Fibroblast of skin of abdomen (primary cell): ENCODE results near the gene AGMO.

Experiments
- DNase-seq: peaks from one replicate; pipeline ENCODE4 v3.0.0-alpha.2; 2013

The AGMO gene

GRCh38 chr7:15457990-15458955 is 103.5 kb downstream of the AGMO start:
- no peak for DNase-seq

GRCh38 chr7:15452670-15453069 is 109.1 kb downstream of the AGMO start:
- no peak for DNase-seq

- no peak for DNase-seq
These were observed 115.1 kb downstream of the AGMO start for GRCh38 chr7:15446722-15447121.

GRCh38 chr7:15446280-15446679 is 115.5 kb downstream of the AGMO start:
- DNase-seq = peak; percentile 35

- DNase-seq = no peak
These were observed 119.9 kb downstream of the AGMO start for GRCh38 chr7:15441915-15442314.

- no peak for DNase-seq
These were observed 121.3 kb downstream of the AGMO start for GRCh38 chr7:15440482-15440881.

- DNase-seq = no peak
These were observed 122.0 kb downstream of the AGMO start for GRCh38 chr7:15439853-15440252.

GRCh38 chr7:15433151-15433550 is 128.7 kb downstream of the AGMO start:
- no peak for DNase-seq

- no peak for DNase-seq
These were observed 130.9 kb downstream of the AGMO start for GRCh38 chr7:15430911-15431310.

GRCh38 chr7:15430191-15430590 is 131.6 kb downstream of the AGMO start:
- no peak for DNase-seq

- DNase-seq = peak; percentile 67
These were observed 137.3 kb downstream of the AGMO start for GRCh38 chr7:15424468-15424867.

- no peak for DNase-seq
These were observed 142.2 kb downstream of the AGMO start for GRCh38 chr7:15419596-15419995.

- peak; percentile 21 for DNase-seq
These were observed 143.6 kb downstream of the AGMO start for GRCh38 chr7:15418264-15418663.

GRCh38 chr7:15417341-15417988 is 144.3 kb downstream of the AGMO start:
- no peak for DNase-seq

GRCh38 chr7:15411019-15411418 is 150.8 kb downstream of the AGMO start:
- DNase-seq = no peak

- DNase-seq = no peak
These were observed 153.9 kb downstream of the AGMO start for GRCh38 chr7:15407910-15408309.

GRCh38 chr7:15403751-15404150 is 158.1 kb downstream of the AGMO start:
- no peak for DNase-seq

- no peak for DNase-seq
These were observed 158.5 kb downstream of the AGMO start for GRCh38 chr7:15403315-15403714.

- no peak for DNase-seq
These were observed 159.2 kb downstream of the AGMO start for GRCh38 chr7:15402436-15403136.

- no peak for DNase-seq
These were observed 161.4 kb downstream of the AGMO start for GRCh38 chr7:15400440-15400839.

GRCh38 chr7:15399441-15399840 is 162.4 kb downstream of the AGMO start:
- peak; percentile 10 for DNase-seq

GRCh38 chr7:15397922-15398760 is 163.7 kb downstream of the AGMO start:
- peak; percentile 39 for DNase-seq
